Bronchial epithelial cell (primary cell): Measurements from ENCODE around the gene SMARCD1. TPM values are rescaled to one million over a fixed set of nuclear protein-coding genes. Genes with fewer than 3 reads are reported as not detected.

Experiments
- DNase-seq: peaks from one replicate; pipeline ENCODE4 v3.0.0-alpha.2; 2010; ENCODE audit warnings: low read depth
- FAIRE-seq: peaks from 2 replicates; lab custom pipeline; 2011; peaks lifted over from hg19 to GRCh38; lab: Jason Lieb, UNC
- H3K27me3 ChIP-seq: 2 replicates; pipeline ENCODE4 v1.5.1; 2011; ENCODE audit warnings: low read length; ENCODE audit not compliant: control insufficient read depth, insufficient read depth
- H3K36me3 ChIP-seq: 2 replicates; pipeline ENCODE4 v1.5.1; 2011; ENCODE audit warnings: low read length; ENCODE audit not compliant: control insufficient read depth, insufficient read depth
- H3K4me3 ChIP-seq: 2 replicates; pipeline ENCODE4 v1.5.1; 2011; ENCODE audit warnings: mild to moderate bottlenecking, low read depth, low read length, control low read depth
- CTCF ChIP-seq: IDR thresholded peaks from 2 replicates; pipeline ENCODE4 v1.5.1; 2011; ENCODE audit warnings: mild to moderate bottlenecking, moderate library complexity, low read length, control low read depth, inconsistent platforms; ENCODE audit not compliant: insufficient read depth, severe bottlenecking
- total RNA-seq: library from RNA; depleted of rRNA; stranded (reverse); fragments of >200 nt; gene quantifications from 2 replicates; pipeline ENCODE4 v1.2.1, GENCODE V29; 2014

Gene SMARCD1
- total RNA-seq, 1 donor from 2014 or later: 24.2 TPM

- no peaks in the 10 kb centered on the region for H3K36me3 ChIP-seq
- no peak for TF ChIP-seq CTCF
- DNase-seq (no peak), FAIRE-seq (no peak)
- no peaks in the 10 kb centered on the region for H3K27me3 ChIP-seq
- H3K4me3 ChIP-seq: no peak overlapping the region
Observed at GRCh38 chr12:50069539-50069938, 15.6 kb upstream of the SMARCD1 start.

GRCh38 chr12:50070314-50071060 lies 14.7 kb upstream of the SMARCD1 start:
- no peak for FAIRE-seq
- TF ChIP-seq CTCF: peak; percentile 94
- peak; percentile 70 for DNase-seq
- no peaks in the 10 kb centered on the region for H3K27me3 ChIP-seq
- H3K36me3 ChIP-seq: no peaks in the 10 kb centered on the region
- no peak overlapping the region for H3K4me3 ChIP-seq

GRCh38 chr12:50072198-50072907 lies 12.8 kb upstream of the SMARCD1 start:
- Histone ChIP-seq H3K4me3 (no peak overlapping the region), H3K36me3 (no peaks in the 10 kb centered on the region), H3K27me3 (no peaks in the 10 kb centered on the region)
- no peak for TF ChIP-seq CTCF
- FAIRE-seq (no peak), DNase-seq (no peak)

GRCh38 chr12:50073206-50073605 lies 11.9 kb upstream of the SMARCD1 start:
- Histone ChIP-seq H3K36me3 (no peaks in the 10 kb centered on the region), H3K27me3 (no peaks in the 10 kb centered on the region), H3K4me3 (no peak overlapping the region)
- DNase-seq (no peak), FAIRE-seq (no peak)
- TF ChIP-seq CTCF: no peak

GRCh38 chr12:50073712-50074111 lies 11.4 kb upstream of the SMARCD1 start:
- Histone ChIP-seq H3K27me3 (no peaks in the 10 kb centered on the region), H3K4me3 (no peak overlapping the region), H3K36me3 (no peaks in the 10 kb centered on the region)
- FAIRE-seq (no peak), DNase-seq (no peak)
- no peak for TF ChIP-seq CTCF
